ENCODE results near the gene SLC7A4. TPM values are rescaled to one million over a fixed set of nuclear protein-coding genes. Genes with fewer than 3 reads are reported as not detected.

Gene SLC7A4
- total RNA-seq, 1 experiment from 2014 or later = not detected

- ChIA-PET CTCF (no interaction called here), RAD21 (ENCODE audit: low non-redundant PET in 1 of 2, low total read pairs in 2 of 2, uncharacterized antibody in 2 of 2, unreplicated experiment in 2 of 2) (no interaction called here), POLR2A (interaction anchor here (0.7 kb wide), 1 partner anchor 47 kb away, joined by 3 read pairs; no protein-coding TSS in a partner anchor)
- Histone ChIP-seq H3K36me3 (ENCODE audit: control insufficient read depth in 1 of 2, insufficient read depth in 2 of 2, low read length in 2 of 2) (peaks cover 3 to 11% of the 10 kb centered on the region in 2 experiments; a peak in 3 of 4 replicates), H3K79me2 (ENCODE audit: insufficient read depth, low read length) (peaks cover 38% of the 10 kb centered on the region), H3K9me3 (ENCODE audit: control insufficient read depth in 1 of 2, insufficient read depth in 1 of 2, low read depth in 1 of 2, low read length in 2 of 2) (no peaks in the 10 kb centered on the region), H3K9me2 (ENCODE audit: insufficient read depth) (no peaks in the 10 kb centered on the region), H3K27ac (ENCODE audit: low read depth, low read length) (peak overlapping the region; percentile 97; the same call in 1 of the 2 replicates), H4K20me1 (ENCODE audit: insufficient read depth) (no peaks in the 10 kb centered on the region), H3K27me3 (ENCODE audit: insufficient read depth, low read length) (no peaks in the 10 kb centered on the region), H3K4me3 (replicated peaks in 1 of 2; ENCODE audit: low read depth in 1 of 2, low read length in 2 of 2) (no peak overlapping the region), H3K9ac (ENCODE audit: low read length) (no peak overlapping the region), H3K4me2 (ENCODE audit: low read length) (peak overlapping the region; percentile 86), H2AFZ (ENCODE audit: low read depth, low read length, poor library complexity, severe bottlenecking) (no peak overlapping the region), H3K4me1 (ENCODE audit: control insufficient read depth in 1 of 2, insufficient read depth in 2 of 2, low read length in 2 of 2) (peaks cover 17 to 28% of the 10 kb centered on the region in 2 experiments)
- no TSS peak for BruUV-seq (replicated peaks)
- no peak for TF ChIP-seq RAD21 (IDR thresholded peaks at IDR 0.05; ENCODE audit: low read depth)
- no peak for TF ChIP-seq JUND (IDR thresholded peaks at IDR 0.05)
- no peak for TF ChIP-seq POLR2A (IDR thresholded peaks at IDR 0.05; ENCODE audit: borderline replicate concordance, extremely low read depth, insufficient read depth, insufficient read length)
- TF ChIP-seq MAX (IDR thresholded peaks at IDR 0.05) = no peak
- no peak for TF ChIP-seq TCF7L2 (IDR thresholded peaks at IDR 0.05; ENCODE audit: borderline replicate concordance, extremely low read depth, insufficient read depth, insufficient read length)
- no peak for TF ChIP-seq EZH2 (IDR thresholded peaks at IDR 0.05)
- TF ChIP-seq CEBPB (IDR thresholded peaks at IDR 0.05; ENCODE audit: low read depth) = no peak
- no peak for TF ChIP-seq FOSL1 (IDR thresholded peaks at IDR 0.05; ENCODE audit: low read depth)
- TF ChIP-seq YY1 (IDR thresholded peaks at IDR 0.05; ENCODE audit: extremely low read depth, insufficient replicate concordance, low read depth, low read length) = no peak
- no peak for TF ChIP-seq ZBTB33 (IDR thresholded peaks at IDR 0.05; ENCODE audit: extremely low read depth, insufficient replicate concordance, low read length)
- TF ChIP-seq SIN3A (IDR thresholded peaks at IDR 0.05; ENCODE audit: low read depth) = no peak
- TF ChIP-seq, protein P1, sequence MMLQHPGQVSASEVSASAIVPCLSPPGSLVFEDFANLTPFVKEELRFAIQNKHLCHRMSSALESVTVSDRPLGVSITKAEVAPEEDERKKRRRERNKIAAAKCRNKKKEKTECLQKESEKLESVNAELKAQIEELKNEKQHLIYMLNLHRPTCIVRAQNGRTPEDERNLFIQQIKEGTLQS (IDR thresholded peaks at IDR 0.05) = no peak
- TF ChIP-seq, protein P2, sequence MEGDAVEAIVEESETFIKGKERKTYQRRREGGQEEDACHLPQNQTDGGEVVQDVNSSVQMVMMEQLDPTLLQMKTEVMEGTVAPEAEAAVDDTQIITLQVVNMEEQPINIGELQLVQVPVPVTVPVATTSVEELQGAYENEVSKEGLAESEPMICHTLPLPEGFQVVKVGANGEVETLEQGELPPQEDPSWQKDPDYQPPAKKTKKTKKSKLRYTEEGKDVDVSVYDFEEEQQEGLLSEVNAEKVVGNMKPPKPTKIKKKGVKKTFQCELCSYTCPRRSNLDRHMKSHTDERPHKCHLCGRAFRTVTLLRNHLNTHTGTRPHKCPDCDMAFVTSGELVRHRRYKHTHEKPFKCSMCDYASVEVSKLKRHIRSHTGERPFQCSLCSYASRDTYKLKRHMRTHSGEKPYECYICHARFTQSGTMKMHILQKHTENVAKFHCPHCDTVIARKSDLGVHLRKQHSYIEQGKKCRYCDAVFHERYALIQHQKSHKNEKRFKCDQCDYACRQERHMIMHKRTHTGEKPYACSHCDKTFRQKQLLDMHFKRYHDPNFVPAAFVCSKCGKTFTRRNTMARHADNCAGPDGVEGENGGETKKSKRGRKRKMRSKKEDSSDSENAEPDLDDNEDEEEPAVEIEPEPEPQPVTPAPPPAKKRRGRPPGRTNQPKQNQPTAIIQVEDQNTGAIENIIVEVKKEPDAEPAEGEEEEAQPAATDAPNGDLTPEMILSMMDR (IDR thresholded peaks at IDR 0.05 in 2 of 3, conservative IDR thresholded peaks at IDR 0.05 in 1 of 3; ENCODE audit: borderline replicate concordance in 1 of 3, insufficient read depth in 1 of 3, low read depth in 2 of 3, low read length in 2 of 3) = no peak
- no peak for TF ChIP-seq SP1 (IDR thresholded peaks at IDR 0.05; ENCODE audit: low read depth)
- TF ChIP-seq POLR2AphosphoS5 (IDR thresholded peaks at IDR 0.05; ENCODE audit: low read depth, low read length) = no peak
- intact Hi-C loops (cut with micrococcal nuclease) = loop anchor here (2.0 kb wide), 1 partner anchor 21 kb away; the partner anchor contains the start of gene LZTR1
- no peak for DNase-seq (ENCODE audit: low read depth, low spot score)
- ATAC-seq = no peak
Observed at GRCh38 chr22:21003782-21004181, 28.6 kb downstream of the SLC7A4 start.
